KMS-11 (cell line): ENCODE results near the gene LUC7L.
"Not testable (repeated sequence)": the region's sequence is repeated elsewhere in the genome, so short reads cannot be mapped to it uniquely, and the experiment has no call there.

Experiments
- H2AFZ ChIP-seq: fragments of 200-600 bp; sonication (generic); 2 replicates; pipeline ENCODE4 v1.6.1; 2016; ENCODE audit warnings: antibody characterized with exemption, mixed run types, low read depth
- H3K27ac ChIP-seq: fragments of 200-600 bp; sonication (generic); 2 replicates; pipeline ENCODE4 v1.6.1; 2016; ENCODE audit warnings: mild to moderate bottlenecking, mixed run types
- H3K27me3 ChIP-seq: fragments of 200-600 bp; sonication (generic); 2 replicates; pipeline ENCODE4 v1.6.1; 2017; ENCODE audit warnings: mild to moderate bottlenecking, low read depth, mixed run types, moderate library complexity; ENCODE audit not compliant: insufficient read depth
- H3K36me3 ChIP-seq: fragments of 200-600 bp; sonication (generic); 2 replicates; pipeline ENCODE4 v1.6.1; 2017; ENCODE audit warnings: mild to moderate bottlenecking, mixed run types; ENCODE audit not compliant: insufficient read depth
- H3K4me1 ChIP-seq: fragments of 200-600 bp; sonication (generic); 2 replicates; pipeline ENCODE4 v1.6.1; 2016; ENCODE audit warnings: mild to moderate bottlenecking, low read depth, mixed run types; ENCODE audit not compliant: poor library complexity, severe bottlenecking
- H3K4me2 ChIP-seq: fragments of 200-600 bp; sonication (generic); 2 replicates; pipeline ENCODE4 v1.7.0; 2016; ENCODE audit warnings: mild to moderate bottlenecking, mixed run types
- H3K4me3 ChIP-seq: fragments of 200-600 bp; sonication (generic); IDR thresholded peaks from 2 replicates; pipeline ENCODE4 v1.6.1; 2017; ENCODE audit warnings: low read depth, low read length, mixed read lengths; ENCODE audit not compliant: insufficient read depth
- H3K79me2 ChIP-seq: fragments of 200-600 bp; sonication (generic); 2 replicates; pipeline ENCODE4 v1.6.1; 2016; ENCODE audit warnings: low read depth, mixed run types; ENCODE audit not compliant: insufficient read depth
- H3K9ac ChIP-seq: fragments of 200-600 bp; sonication (generic); 2 replicates; pipeline ENCODE4 v1.6.1; 2016; ENCODE audit warnings: mild to moderate bottlenecking, mixed run types
- H4K20me1 ChIP-seq: fragments of 200-600 bp; sonication (generic); 2 replicates; pipeline ENCODE4 v1.6.1; 2016; ENCODE audit warnings: mild to moderate bottlenecking, mixed run types; ENCODE audit not compliant: insufficient read depth
- CTCF ChIP-seq: fragments of 200-600 bp; sonication (generic); conservative IDR thresholded peaks from 2 replicates; pipeline ENCODE4 v1.6.1; 2017; ENCODE audit warnings: low read depth, mild to moderate bottlenecking, antibody characterized with exemption, low read length, moderate library complexity, mixed read lengths

Gene LUC7L

GRCh38 chr16:155031-155398, 74.2 kb downstream of the LUC7L start:
- peak overlapping the region; percentile 79 for H2AFZ ChIP-seq
- H3K27ac ChIP-seq, result no peak overlapping the region
- peaks cover 9% of the 10 kb centered on the region for H3K4me1 ChIP-seq

GRCh38 chr16:154217-155030, 74.8 kb downstream of the LUC7L start:
- no peaks in the 10 kb centered on the region for H4K20me1 ChIP-seq
- no peak overlapping the region for H3K4me3 ChIP-seq
- H3K36me3 ChIP-seq, result no peaks in the 10 kb centered on the region
- H3K9ac ChIP-seq, result no peak overlapping the region
- H3K4me2 ChIP-seq, result peak overlapping the region; percentile 87
- H2AFZ ChIP-seq, result peak overlapping the region; percentile 79
- H3K27ac ChIP-seq, result no peak overlapping the region
- H3K79me2 ChIP-seq, result no peaks in the 10 kb centered on the region
- H3K27me3 ChIP-seq, result peaks cover 68% of the 10 kb centered on the region
- TF ChIP-seq CTCF, result no peak
- H3K4me1 ChIP-seq, result peaks cover 9% of the 10 kb centered on the region

More at GRCh38 chr16:155031-155398, 74.2 kb downstream of the LUC7L start:
- Histone ChIP-seq H4K20me1 (no peaks in the 10 kb centered on the region), H3K4me3 (no peak overlapping the region), H3K4me2 (peak overlapping the region; percentile 87; the same call in 1 of the 2 replicates), H3K36me3 (no peaks in the 10 kb centered on the region), H3K27me3 (peaks cover 65% of the 10 kb centered on the region), H3K9ac (no peak overlapping the region), H3K79me2 (no peaks in the 10 kb centered on the region)
- no peak for TF ChIP-seq CTCF

GRCh38 chr16:153550-154216, 75.6 kb downstream of the LUC7L start:
- H4K20me1 ChIP-seq, H3K79me2 ChIP-seq, H3K27ac ChIP-seq, H3K4me1 ChIP-seq, H3K4me3 ChIP-seq, H3K9ac ChIP-seq, H3K4me2 ChIP-seq, H3K36me3 ChIP-seq, H2AFZ ChIP-seq: not testable (repeated sequence)
- H3K27me3 ChIP-seq, result peaks cover 69% of the 10 kb centered on the region

- not testable (repeated sequence) for H3K4me2 ChIP-seq, H4K20me1 ChIP-seq, H3K4me1 ChIP-seq, H2AFZ ChIP-seq, H3K9ac ChIP-seq, H3K27ac ChIP-seq, H3K79me2 ChIP-seq, H3K4me3 ChIP-seq, H3K36me3 ChIP-seq
- peaks cover 70% of the 10 kb centered on the region for H3K27me3 ChIP-seq
These were observed 76.1 kb downstream of the LUC7L start for GRCh38 chr16:153129-153521.

- no peaks in the 10 kb centered on the region for H3K36me3 ChIP-seq
- no peak within 1 kb of the TSS for H3K4me3 ChIP-seq
- TF ChIP-seq CTCF, result no peak
- H3K79me2 ChIP-seq, result no peaks in the 10 kb centered on the region
- peaks cover 9% of the 10 kb centered on the region for H3K4me1 ChIP-seq
- H2AFZ ChIP-seq, result no peak within 1 kb of the TSS
- H3K27me3 ChIP-seq, result peaks cover 69% of the 10 kb centered on the region
- H3K4me2 ChIP-seq, result no peak within 1 kb of the TSS
- H3K9ac ChIP-seq, result no peak within 1 kb of the TSS
- no peaks in the 10 kb centered on the region for H4K20me1 ChIP-seq
- H3K27ac ChIP-seq, result no peak within 1 kb of the TSS
These were observed 76.8 kb downstream of the LUC7L start, which contains the start of gene HBZ for GRCh38 chr16:152141-153128. TSS of gene HBZ (plus strand) at chr16:152644. CDS start at chr16:152910, 266 bp downstream.
